HepG2 (cell line): ENCODE measurements around the gene CHD9NB. TPM values are rescaled to one million over a fixed set of nuclear protein-coding genes. Genes with fewer than 3 reads are reported as not detected.

Experiments used
- AHDC1 ChIP-seq: sonication (generic); formaldehyde crosslinking; IDR thresholded peaks from 2 replicates; pipeline ENCODE4 v1.5.1; 2020; ENCODE audit warnings: mild to moderate bottlenecking, missing genetic modification reagents, borderline replicate concordance
- ELF3 ChIP-seq: IDR thresholded peaks from 2 replicates; pipeline ENCODE4 v1.6.1; 2016; ENCODE audit warnings: missing genetic modification reagents, missing compliant biosample characterization
- NCOA2 ChIP-seq: sonication (generic); formaldehyde crosslinking; IDR thresholded peaks from 2 replicates; pipeline ENCODE4 v1.8.0; 2022; ENCODE audit warnings: inconsistent platforms
- NFIC ChIP-seq: IDR thresholded peaks from 2 replicates; pipeline ENCODE4 v1.6.1; 2012; ENCODE audit warnings: mild to moderate bottlenecking, low read length, inconsistent platforms
- RAD21 ChIP-seq: fragments of 450-650 bp; formaldehyde crosslinking; IDR thresholded peaks from 2 replicates; pipeline ENCODE4 v1.5.0; 2020; ENCODE audit warnings: mild to moderate bottlenecking
- RCOR2 ChIP-seq: IDR thresholded peaks from 2 replicates; pipeline ENCODE4 v1.6.1; 2016; ENCODE audit warnings: missing biosample characterization, missing genetic modification reagents
- REL ChIP-seq: sonication (generic); formaldehyde crosslinking; conservative IDR thresholded peaks from 2 replicates; pipeline ENCODE4 v1.8.0; 2022; ENCODE audit warnings: mild to moderate bottlenecking, missing genetic modification reagents, moderate library complexity
- SIX4 ChIP-seq: sonication (generic); formaldehyde crosslinking; IDR thresholded peaks from 2 replicates; pipeline ENCODE4 v1.4.0; 2020; ENCODE audit warnings: missing genetic modification reagents
- TERF1 ChIP-seq: sonication (generic); formaldehyde crosslinking; IDR thresholded peaks from 2 replicates; pipeline ENCODE4 v1.8.0; 2022; ENCODE audit warnings: mild to moderate bottlenecking, missing genetic modification reagents, moderate library complexity
- ZFY ChIP-seq: sonication (generic); formaldehyde crosslinking; IDR thresholded peaks from 2 replicates; pipeline ENCODE4 v1.4.0; 2020; ENCODE audit warnings: missing genetic modification reagents
- ZMAT5 ChIP-seq: sonication (generic); formaldehyde crosslinking; IDR thresholded peaks from 2 replicates; pipeline ENCODE4 v1.5.0; 2020; ENCODE audit warnings: mild to moderate bottlenecking, low read depth, missing genetic modification reagents, borderline replicate concordance
- ZNF12 ChIP-seq: sonication (generic); formaldehyde crosslinking; IDR thresholded peaks from 2 replicates; pipeline ENCODE4 v1.5.0; 2020; ENCODE audit warnings: missing genetic modification reagents
- ZNF18 ChIP-seq: sonication (generic); formaldehyde crosslinking; IDR thresholded peaks from 2 replicates; pipeline ENCODE4 v1.8.0; 2022; ENCODE audit warnings: mild to moderate bottlenecking, missing genetic modification reagents; ENCODE audit not compliant: insufficient replicate concordance
- ZNF205 ChIP-seq: IDR thresholded peaks from 2 replicates; pipeline ENCODE4 v1.6.1; 2018; ENCODE audit warnings: missing biosample characterization, missing genetic modification reagents
- ZNF335 ChIP-seq: sonication (generic); formaldehyde crosslinking; IDR thresholded peaks from 2 replicates; pipeline ENCODE4 v1.4.0; 2020; ENCODE audit warnings: missing genetic modification reagents
- ZNF547 ChIP-seq: sonication (generic); formaldehyde crosslinking; IDR thresholded peaks from 2 replicates; pipeline ENCODE4 v1.5.1; 2020; ENCODE audit warnings: mild to moderate bottlenecking, missing genetic modification reagents
- ZNF574 ChIP-seq: sonication (generic); formaldehyde crosslinking; IDR thresholded peaks from 2 replicates; pipeline ENCODE4 v1.4.0; 2020; ENCODE audit warnings: missing genetic modification reagents
- ZNF75D ChIP-seq: sonication (generic); formaldehyde crosslinking; IDR thresholded peaks from 2 replicates; pipeline ENCODE4 v1.8.1; 2023; ENCODE audit warnings: missing genetic modification reagents, mild to moderate bottlenecking, borderline replicate concordance
- polyA plus RNA-seq, 8 experiments: library from polyadenylated mRNA; depleted of rRNA in 3 of 8; stranded (reverse) in 7 of 8; unstranded in 1 of 8; fragments of >200 nt; fragmentation: Illumina TruSeq in 4 of 8; extraction: Trizol in 4 of 8; gene quantifications; 2 replicates each; pipeline versions ENCODE4 v1.2.1 to v1.2.3, GENCODE V29; 2011 to 2016; ENCODE audit warnings: low read depth in 4 of 8, missing spikeins in 1 of 8, mixed read lengths in 1 of 8; ENCODE audit not compliant: insufficient read depth in 1 of 8
- total RNA-seq, 5 experiments: library from RNA; depleted of rRNA; stranded (reverse); fragments of >200 nt; fragmentation: Illumina TruSeq; extraction: Trizol; gene quantifications; 2 replicates each; pipeline ENCODE4 v1.2.3, GENCODE V29; 2016; ENCODE audit warnings: low read depth in 1 of 5

Gene CHD9NB
- total and polyA plus RNA-seq, 2 of the 13 experiments (the other 11 are each of a cell fraction or from before 2014, with no cell fraction given): 0.17 to 0.18 TPM

GRCh38 chr16:53055541-53056391 lies 3.1 kb upstream of the CHD9NB start (continued):
- TF ChIP-seq ELF3 (CRISPR knock-in tag) (peak; percentile 44; the same call in 1 of the 2 replicates), ZNF18 (peak; percentile 38), ZNF205 (CRISPR knock-in tag) (no peak), ZNF547 (CRISPR knock-in tag) (no peak), NCOA2 (CRISPR knock-in tag) (no peak), ZMAT5 (no peak), ZFY (CRISPR knock-in tag) (no peak), SIX4 (CRISPR knock-in tag) (no peak), TERF1 (CRISPR knock-in tag) (no peak), ZNF12 (0 out of 2 replicates have a peak, but pooled peaks have one; percentile 25), ZNF335 (CRISPR knock-in tag) (no peak), REL (CRISPR knock-in tag) (no peak), NFIC (no peak), RAD21 (no peak), ZNF574 (no peak), RCOR2 (CRISPR knock-in tag) (peak; percentile 85; the same call in 1 of the 2 replicates), ZNF75D (CRISPR knock-in tag) (no peak), AHDC1 (CRISPR knock-in tag) (peak; percentile 65; the same call in 1 of the 2 replicates)
